GM12865 (cell line): ENCODE data around the gene ARF3.

ENCODE experiments used
- DNase-seq: peaks from one replicate; pipeline ENCODE4 v3.0.0; 2010; ENCODE audit warnings: low read depth
- H3K4me3 ChIP-seq: 2 replicates; pipeline ENCODE4 v1.5.1; 2011; ENCODE audit warnings: mild to moderate bottlenecking, low read depth, low read length, control low read depth
- TF ChIP-seq, protein P1 (sequence below): IDR thresholded peaks from 2 replicates; pipeline ENCODE4 v1.5.1; 2011; ENCODE audit warnings: low read length, control low read depth, low read depth, inconsistent platforms; ENCODE audit not compliant: insufficient read depth; ENCODE audit errors: missing control alignments

The ARF3 gene

DNA sequence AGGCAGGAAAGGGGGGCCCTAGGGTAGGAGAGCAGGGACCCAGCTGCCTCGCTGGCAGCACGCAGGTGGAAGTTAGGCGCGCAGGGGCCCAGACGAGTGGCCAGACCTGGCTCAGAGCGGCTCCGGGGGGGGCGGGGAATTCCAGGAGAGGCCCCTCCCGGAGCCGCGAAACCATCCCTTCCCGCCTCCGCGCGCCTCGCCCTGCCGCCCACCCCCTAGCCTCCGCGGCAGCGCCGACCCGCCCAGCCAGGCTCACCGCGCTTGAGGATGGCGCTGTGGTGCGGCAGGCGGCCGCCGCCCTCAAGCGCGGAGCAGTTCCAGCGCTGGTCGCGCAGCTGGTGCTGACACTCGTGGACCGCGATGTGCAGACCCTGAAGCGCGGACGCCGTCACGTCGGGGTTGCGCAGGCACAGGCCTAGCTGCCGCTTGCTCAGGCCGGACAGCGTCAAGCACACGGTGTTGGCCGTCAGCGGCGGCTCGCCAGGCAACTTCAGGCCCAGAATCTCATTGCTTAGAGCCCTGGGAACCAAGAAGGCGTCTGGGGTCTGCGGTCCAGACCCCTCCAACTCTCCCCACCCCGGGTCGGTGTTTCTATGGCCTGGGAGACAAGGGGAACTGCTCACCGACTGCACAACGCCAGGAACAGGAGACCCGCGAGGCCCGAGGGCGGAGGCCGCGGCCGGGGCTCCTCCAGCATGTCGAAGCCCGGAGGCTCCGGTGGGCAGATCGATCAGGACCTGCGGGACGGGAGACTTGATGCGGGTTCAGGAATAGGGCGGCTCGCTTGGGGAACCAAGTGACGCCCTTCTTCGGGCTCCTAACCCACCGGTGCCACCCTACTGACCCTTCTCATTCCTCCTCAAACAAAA is 12.8 kb upstream of the ARF3 start:
- no peak overlapping the region for H3K4me3 ChIP-seq
- TF ChIP-seq, protein P1, sequence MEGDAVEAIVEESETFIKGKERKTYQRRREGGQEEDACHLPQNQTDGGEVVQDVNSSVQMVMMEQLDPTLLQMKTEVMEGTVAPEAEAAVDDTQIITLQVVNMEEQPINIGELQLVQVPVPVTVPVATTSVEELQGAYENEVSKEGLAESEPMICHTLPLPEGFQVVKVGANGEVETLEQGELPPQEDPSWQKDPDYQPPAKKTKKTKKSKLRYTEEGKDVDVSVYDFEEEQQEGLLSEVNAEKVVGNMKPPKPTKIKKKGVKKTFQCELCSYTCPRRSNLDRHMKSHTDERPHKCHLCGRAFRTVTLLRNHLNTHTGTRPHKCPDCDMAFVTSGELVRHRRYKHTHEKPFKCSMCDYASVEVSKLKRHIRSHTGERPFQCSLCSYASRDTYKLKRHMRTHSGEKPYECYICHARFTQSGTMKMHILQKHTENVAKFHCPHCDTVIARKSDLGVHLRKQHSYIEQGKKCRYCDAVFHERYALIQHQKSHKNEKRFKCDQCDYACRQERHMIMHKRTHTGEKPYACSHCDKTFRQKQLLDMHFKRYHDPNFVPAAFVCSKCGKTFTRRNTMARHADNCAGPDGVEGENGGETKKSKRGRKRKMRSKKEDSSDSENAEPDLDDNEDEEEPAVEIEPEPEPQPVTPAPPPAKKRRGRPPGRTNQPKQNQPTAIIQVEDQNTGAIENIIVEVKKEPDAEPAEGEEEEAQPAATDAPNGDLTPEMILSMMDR = no peak
- DNase-seq = no peak

GRCh38 chr12:48969160-48969771 is 12.0 kb upstream of the ARF3 start:
- DNase-seq = no peak
- no peak overlapping the region for H3K4me3 ChIP-seq
- TF ChIP-seq, protein P1 = no peak

- H3K4me3 ChIP-seq = no peak overlapping the region
- TF ChIP-seq, protein P1 = no peak
- DNase-seq = peak; percentile 48
These were observed 11.2 kb upstream of the ARF3 start for GRCh38 chr12:48968467-48968866.

GRCh38 chr12:48967991-48968390 is 10.7 kb upstream of the ARF3 start:
- H3K4me3 ChIP-seq = no peak overlapping the region
- TF ChIP-seq, protein P1 = no peak
- no peak for DNase-seq

GRCh38 chr12:48966177-48966895 is 9.0 kb upstream of the ARF3 start:
- no peak for DNase-seq
- TF ChIP-seq, protein P1 = no peak
- no peak overlapping the region for H3K4me3 ChIP-seq

GRCh38 chr12:48965298-48965838 is 8.1 kb upstream of the ARF3 start:
- no peak for DNase-seq
- TF ChIP-seq, protein P1 = no peak
- no peak overlapping the region for H3K4me3 ChIP-seq
